Skeletal muscle tissue (tissue), 4 donors: ENCODE data around the gene CD6. TPM values are rescaled to one million over a fixed set of nuclear protein-coding genes. Genes with fewer than 3 reads are reported as not detected.

ENCODE experiments used
- H3K27ac ChIP-seq: one replicate; pipeline ENCODE4 v1.7.0; 2013; ENCODE audit warnings: mild to moderate bottlenecking, low read depth, low read length, inconsistent platforms
- H3K27me3 ChIP-seq, 3 donors: one replicate each; pipeline ENCODE4 v1.7.0; 2013; ENCODE audit warnings: low read length in 3 of 3; ENCODE audit not compliant: control insufficient read depth in 3 of 3, insufficient read depth in 3 of 3
- H3K36me3 ChIP-seq, 3 donors: one replicate each; pipeline ENCODE4 v1.7.0; 2013; ENCODE audit warnings: low read length in 3 of 3; ENCODE audit not compliant: control insufficient read depth in 3 of 3, insufficient read depth in 3 of 3
- H3K4me1 ChIP-seq, 3 donors: one replicate each; pipeline ENCODE4 v1.7.0; 2013; ENCODE audit warnings: low read length in 3 of 3, mild to moderate bottlenecking in 3 of 3; ENCODE audit not compliant: control insufficient read depth in 3 of 3, insufficient read depth in 3 of 3
- H3K4me3 ChIP-seq, 3 donors: one replicate each; pipeline ENCODE4 v1.7.0; 2013; ENCODE audit warnings: low read length in 3 of 3
- H3K9ac ChIP-seq, 3 donors: one replicate each; pipeline ENCODE4 v1.7.0; 2013; ENCODE audit warnings: low read length in 3 of 3, mild to moderate bottlenecking in 3 of 3, moderate library complexity in 2 of 3, low read depth in 1 of 3
- H3K9me3 ChIP-seq, 3 donors: one replicate each; pipeline ENCODE4 v1.7.0; 2013; ENCODE audit warnings: low read length in 3 of 3; ENCODE audit not compliant: control insufficient read depth in 3 of 3
- total RNA-seq: library from RNA; depleted of rRNA; stranded (reverse); fragments of >200 nt; gene quantifications from one replicate; pipeline ENCODE4 v1.2.3, GENCODE V29; 2014
- donor health status: Osteomylitis.

Gene CD6
- total RNA-seq, 1 donor from 2014 or later, result under 0.01 TPM

DNA sequence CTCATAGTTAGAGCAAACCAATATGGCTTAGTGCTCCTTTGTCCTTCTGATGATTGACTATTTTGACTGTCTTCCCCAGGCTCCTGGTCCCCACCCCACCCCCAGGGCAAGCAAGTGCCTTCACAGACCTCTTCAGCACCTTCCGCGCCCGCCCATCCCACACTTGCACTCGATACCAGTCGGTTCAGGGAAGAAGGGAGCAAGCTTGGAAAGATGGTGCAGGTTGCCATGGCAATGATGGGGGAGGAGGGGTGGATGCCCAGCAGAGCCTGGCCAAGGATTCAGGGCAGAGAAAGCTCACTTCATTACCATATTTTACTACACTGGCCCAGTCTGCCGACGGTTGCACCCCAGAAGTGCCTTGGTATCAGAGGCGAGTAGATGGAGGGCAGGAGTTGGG is 45.0 kb upstream of the CD6 start:
- Histone ChIP-seq H3K36me3 (peaks cover 15 to 16% (median 16%) of the 10 kb centered on the region in 3 donors), H3K27me3 (peaks cover 16 to 33% (median 32%) of the 10 kb centered on the region in 3 donors), H3K4me3 (no peak overlapping the region), H3K9me3 (no peaks in the 10 kb centered on the region), H3K27ac (no peak overlapping the region), H3K9ac (no peak overlapping the region), H3K4me1 (peaks cover 11 to 24% (median 17%) of the 10 kb centered on the region in 3 donors)

DNA sequence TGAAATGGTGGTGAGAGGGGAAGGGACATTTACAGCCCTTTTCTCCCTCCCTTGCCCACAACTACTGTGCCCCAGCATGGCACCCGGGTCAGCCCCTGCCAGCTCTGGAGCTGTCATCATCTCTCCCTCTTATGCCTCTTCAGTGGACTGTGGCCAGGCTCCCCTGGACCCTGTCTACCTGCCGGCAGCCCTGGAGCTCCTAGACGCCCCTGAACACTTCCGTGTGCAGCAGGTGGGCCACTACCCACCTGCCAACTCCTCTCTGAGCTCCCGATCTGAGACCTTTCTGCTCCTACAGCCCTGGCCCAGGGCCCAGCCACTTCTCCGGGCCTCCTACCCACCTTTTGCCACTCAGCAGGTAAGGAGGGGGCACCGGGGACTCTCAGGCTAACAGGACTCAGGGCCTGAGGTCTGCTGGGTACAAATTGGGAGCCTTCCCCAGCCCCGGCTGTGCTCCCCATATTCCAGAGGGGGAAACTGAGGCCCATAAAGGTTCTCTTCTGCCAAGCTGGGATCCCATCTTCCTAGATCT is 44.4 kb upstream of the CD6 start:
- Histone ChIP-seq H3K9me3 (no peaks in the 10 kb centered on the region), H3K4me3 (no peak overlapping the region), H3K27me3 (peaks cover 16 to 33% (median 32%) of the 10 kb centered on the region in 3 donors), H3K4me1 (peaks cover 11 to 24% (median 17%) of the 10 kb centered on the region in 3 donors), H3K36me3 (peaks cover 9 to 12% (median 10%) of the 10 kb centered on the region in 3 donors), H3K27ac (no peak overlapping the region), H3K9ac (no peak overlapping the region)

DNA sequence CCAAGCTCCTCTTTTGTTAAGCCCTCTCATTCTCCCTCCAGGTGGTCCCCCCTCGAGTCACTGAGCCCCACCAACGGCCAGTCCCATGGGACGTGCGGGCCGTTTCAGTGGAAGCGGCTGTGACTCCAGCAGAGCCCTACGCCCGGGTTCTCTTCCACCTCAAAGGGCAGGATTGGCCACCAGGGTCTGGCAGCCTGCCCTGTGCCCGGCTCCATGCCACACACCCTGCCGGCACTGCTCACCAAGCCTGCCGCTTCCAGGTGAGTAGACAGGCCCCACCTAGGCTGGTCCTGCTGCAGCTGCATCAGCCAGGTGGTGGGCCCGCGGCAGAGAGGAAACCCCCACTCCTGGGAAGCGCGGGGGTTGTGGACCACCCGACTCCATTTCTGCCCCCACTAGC is 43.9 kb upstream of the CD6 start:
- peaks cover 16 to 33% (median 32%) of the 10 kb centered on the region in 3 donors for H3K27me3 ChIP-seq
- peaks cover 11 to 24% (median 17%) of the 10 kb centered on the region in 3 donors for H3K4me1 ChIP-seq
- H3K4me3 ChIP-seq, result no peak overlapping the region
- no peaks in the 10 kb centered on the region for H3K9me3 ChIP-seq
- no peak overlapping the region for H3K27ac ChIP-seq
- peaks cover 4 to 8% (median 5%) of the 10 kb centered on the region in 3 donors for H3K36me3 ChIP-seq
- no peak overlapping the region for H3K9ac ChIP-seq

DNA sequence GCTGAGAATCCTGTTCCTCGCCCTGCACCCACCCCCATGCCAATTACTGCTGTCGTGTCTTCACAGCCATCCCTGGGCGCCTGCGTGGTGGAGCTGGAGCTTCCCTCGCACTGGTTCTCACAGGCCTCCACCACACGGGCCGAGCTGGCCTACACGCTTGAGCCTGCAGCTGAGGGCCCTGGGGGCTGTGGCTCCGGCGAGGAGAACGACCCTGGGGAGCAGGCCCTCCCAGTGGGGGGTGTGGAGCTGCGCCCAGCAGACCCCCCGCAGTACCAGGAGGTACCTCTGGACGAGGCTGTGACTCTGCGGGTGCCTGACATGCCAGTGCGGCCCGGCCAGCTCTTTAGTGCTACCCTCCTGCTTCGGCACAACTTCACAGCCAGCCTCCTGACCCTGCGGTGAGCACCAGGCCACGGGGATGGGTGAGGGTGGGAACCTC is 42.9 kb upstream of the CD6 start:
- Histone ChIP-seq H3K27ac (no peak overlapping the region), H3K4me3 (no peak overlapping the region), H3K9me3 (no peaks in the 10 kb centered on the region), H3K36me3 (peaks cover 0 to 2% (median 0%) of the 10 kb centered on the region in 3 donors), H3K27me3 (peaks cover 16 to 33% (median 32%) of the 10 kb centered on the region in 3 donors), H3K4me1 (peaks cover 11 to 20% (median 17%) of the 10 kb centered on the region in 3 donors), H3K9ac (no peak overlapping the region)

DNA sequence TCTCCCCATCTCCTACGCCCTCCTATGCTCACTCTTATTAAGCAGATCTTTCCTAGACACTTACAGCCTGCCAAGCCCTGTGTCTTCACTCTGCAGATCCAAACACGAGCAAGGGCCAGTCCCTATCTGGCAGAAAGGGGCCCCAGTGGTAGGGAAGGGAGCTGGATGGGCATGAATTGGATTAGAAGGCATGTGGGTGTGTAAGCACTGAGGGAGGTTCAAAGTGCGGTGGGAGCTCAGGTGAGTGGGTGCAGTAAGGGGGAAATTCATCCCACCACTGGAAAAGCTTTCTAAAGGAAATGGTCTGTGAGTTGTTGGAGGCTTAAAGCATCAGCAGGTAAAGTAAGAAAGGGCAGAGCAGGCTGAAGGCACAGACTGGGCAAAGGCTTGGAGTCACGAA is 41.7 kb upstream of the CD6 start:
- H3K9me3 ChIP-seq, result no peaks in the 10 kb centered on the region
- peaks cover 15 to 33% (median 31%) of the 10 kb centered on the region in 3 donors for H3K27me3 ChIP-seq
- H3K4me1 ChIP-seq, result peaks cover 3 to 10% (median 8%) of the 10 kb centered on the region in 3 donors
- no peak overlapping the region for H3K4me3 ChIP-seq
- H3K36me3 ChIP-seq, result peaks cover 0 to 2% (median 0%) of the 10 kb centered on the region in 3 donors
- no peak overlapping the region for H3K9ac ChIP-seq
- H3K27ac ChIP-seq, result no peak overlapping the region

DNA sequence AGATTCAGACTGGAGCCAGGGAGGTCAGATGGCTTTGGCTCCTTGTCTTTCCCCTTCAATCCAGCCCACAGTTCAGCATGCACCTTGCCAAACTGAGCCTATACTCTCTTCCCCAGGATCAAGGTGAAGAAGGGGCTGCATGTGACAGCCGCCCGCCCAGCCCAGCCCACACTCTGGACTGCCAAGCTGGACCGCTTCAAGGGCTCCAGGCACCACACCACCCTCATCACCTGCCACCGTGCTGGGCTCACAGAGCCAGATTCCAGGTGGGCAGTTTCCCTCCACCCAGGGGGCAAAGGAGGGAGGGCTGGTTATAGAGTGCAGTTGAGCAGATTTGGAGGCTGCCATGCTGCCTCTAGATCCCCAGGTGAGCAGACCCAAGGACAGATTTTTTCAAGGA is 41.1 kb upstream of the CD6 start:
- no peaks in the 10 kb centered on the region for H3K9me3 ChIP-seq
- peaks cover 0 to 3% (median 2%) of the 10 kb centered on the region in 3 donors for H3K4me1 ChIP-seq
- H3K27me3 ChIP-seq, result peaks cover 8 to 27% (median 24%) of the 10 kb centered on the region in 3 donors
- H3K36me3 ChIP-seq, result peaks cover 0 to 2% (median 0%) of the 10 kb centered on the region in 3 donors
- no peak overlapping the region for H3K4me3 ChIP-seq
- H3K27ac ChIP-seq, result no peak overlapping the region
- no peak overlapping the region for H3K9ac ChIP-seq

DNA sequence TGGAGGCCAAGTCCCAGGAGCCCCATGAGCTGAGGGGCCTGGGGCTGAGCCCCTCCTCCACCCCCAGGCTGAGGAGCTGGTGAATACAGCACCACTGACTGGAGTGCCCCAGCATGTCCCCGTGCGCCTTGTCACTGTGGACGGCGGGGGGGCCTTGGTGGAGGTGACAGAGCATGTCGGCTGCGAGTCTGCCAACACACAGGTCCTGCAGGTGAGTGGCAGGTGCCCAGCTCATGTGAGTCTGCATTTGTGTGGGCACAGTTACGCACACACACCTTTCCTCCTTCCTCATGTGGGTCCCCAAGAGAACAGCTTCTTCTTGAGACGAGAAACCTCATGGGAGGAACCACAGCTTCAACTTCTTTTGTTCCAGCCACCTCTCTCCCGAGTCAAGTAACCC is 39.6 kb upstream of the CD6 start:
- no peaks in the 10 kb centered on the region for H3K9me3 ChIP-seq
- peaks cover 0 to 3% (median 0%) of the 10 kb centered on the region in 3 donors for H3K4me1 ChIP-seq
- no peak overlapping the region for H3K9ac ChIP-seq
- H3K27ac ChIP-seq, result no peak overlapping the region
- peaks cover 3 to 16% (median 9%) of the 10 kb centered on the region in 3 donors for H3K27me3 ChIP-seq
- H3K36me3 ChIP-seq, result peaks cover 0 to 2% (median 0%) of the 10 kb centered on the region in 3 donors
- no peak overlapping the region for H3K4me3 ChIP-seq

DNA sequence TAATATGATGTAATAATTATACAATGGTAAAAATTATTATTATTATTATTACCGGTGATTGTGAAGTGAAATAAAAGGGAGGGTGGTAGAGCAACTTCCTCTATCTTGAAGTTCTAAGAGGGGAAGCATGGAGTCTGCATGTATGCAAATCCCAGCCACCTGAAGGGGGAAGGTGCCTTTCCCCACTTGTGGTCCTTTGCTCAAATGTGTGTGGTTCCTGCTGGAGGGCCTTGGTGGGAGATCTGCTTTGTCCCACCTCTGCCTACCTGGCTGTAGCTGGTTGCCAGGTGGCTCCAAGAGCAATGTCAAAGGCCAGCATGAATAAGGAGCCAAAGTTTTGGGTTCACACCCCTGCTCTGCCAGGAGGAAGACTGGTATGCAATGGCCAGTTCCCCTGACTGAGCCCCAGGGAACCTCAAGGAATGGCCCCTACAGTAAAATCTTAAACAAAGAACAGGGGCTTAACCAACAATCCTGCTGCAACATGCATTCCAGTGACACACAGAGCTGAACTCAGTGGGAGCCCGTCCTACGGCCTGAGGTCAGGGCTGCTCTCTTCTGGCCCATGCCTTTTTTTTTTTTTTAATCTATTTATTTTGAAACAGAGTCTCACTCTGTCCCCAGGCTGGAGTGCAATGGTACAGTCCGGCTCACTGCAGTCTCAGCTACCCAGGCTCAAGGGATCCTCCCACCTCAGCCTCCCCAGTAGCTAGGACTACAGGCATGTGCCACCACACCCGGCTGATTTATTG is 38.7 kb upstream of the CD6 start:
- no peak overlapping the region for H3K9ac ChIP-seq

DNA sequence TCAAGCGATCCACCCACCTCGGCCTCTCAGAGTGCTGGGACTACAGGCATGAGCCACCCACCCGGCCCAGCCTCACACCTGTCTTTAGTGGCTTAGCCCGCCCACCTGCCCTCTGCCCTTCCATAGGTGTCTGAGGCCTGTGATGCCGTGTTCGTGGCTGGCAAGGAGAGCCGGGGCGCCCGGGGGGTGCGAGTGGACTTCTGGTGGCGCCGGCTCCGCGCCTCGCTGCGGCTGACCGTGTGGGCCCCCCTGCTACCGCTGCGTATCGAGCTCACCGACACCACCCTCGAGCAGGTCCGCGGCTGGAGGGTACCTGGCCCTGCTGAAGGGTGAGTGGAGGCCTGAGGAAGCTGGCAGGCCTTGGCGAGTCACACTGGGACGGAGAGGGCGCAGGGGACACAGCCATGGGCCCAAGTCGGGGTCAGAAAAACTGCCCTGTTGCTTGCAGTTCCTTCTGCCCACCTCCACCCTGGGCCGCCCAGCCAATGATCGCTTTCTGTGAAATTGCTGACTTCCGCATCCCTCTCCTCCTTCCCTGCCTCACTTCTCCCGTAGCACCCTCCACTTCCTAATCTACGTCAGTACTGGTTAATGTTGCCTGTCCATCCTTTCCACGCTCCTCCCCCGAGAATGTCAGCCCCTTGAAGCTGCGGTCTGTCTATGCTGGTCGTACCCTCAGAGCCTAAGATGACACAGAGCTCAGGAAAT is 37.9 kb upstream of the CD6 start:
- peaks cover 0 to 4% (median 0%) of the 10 kb centered on the region in 3 donors for H3K27me3 ChIP-seq
- peaks cover 0 to 2% (median 0%) of the 10 kb centered on the region in 3 donors for H3K36me3 ChIP-seq
- no peak overlapping the region for H3K27ac ChIP-seq
- no peak overlapping the region for H3K9ac ChIP-seq
- no peaks in the 10 kb centered on the region for H3K9me3 ChIP-seq
- H3K4me1 ChIP-seq, result peaks cover 0 to 11% (median 0%) of the 10 kb centered on the region in 3 donors
- no peak overlapping the region for H3K4me3 ChIP-seq

More for the DNA sequence above, 38.7 kb upstream of the CD6 start:
- Histone ChIP-seq H3K27ac (no peak overlapping the region), H3K9me3 (no peaks in the 10 kb centered on the region), H3K36me3 (peaks cover 0 to 2% (median 0%) of the 10 kb centered on the region in 3 donors), H3K4me3 (no peak overlapping the region), H3K27me3 (peaks cover 0 to 10% (median under 1%) of the 10 kb centered on the region in 3 donors), H3K4me1 (peaks cover 0 to 11% (median 0%) of the 10 kb centered on the region in 3 donors)
